H1 (cell line): ENCODE measurements around the gene AMPD1. TPM values are rescaled to one million over a fixed set of nuclear protein-coding genes. Genes with fewer than 3 reads are reported as not detected.

Source experiments
- CTCF ChIA-PET: fragments of 300-600 bp; sonication (Branson Sonifier 250); formaldehyde crosslinking; loops from one replicate; lab custom pipeline; 2021; ENCODE audit not compliant: partially characterized antibody; lab: Charles Lee
- POLR2A ChIA-PET: fragments of 300-600 bp; sonication (Branson Sonifier 250); formaldehyde crosslinking; loops from one replicate; lab custom pipeline; 2021; ENCODE audit warnings: inconsistent platforms; ENCODE audit not compliant: partially characterized antibody; lab: Charles Lee
- DNase-seq, 2 experiments: peaks; one replicate each; pipeline versions ENCODE4 v3.0.0 to v3.0.0-alpha.2; 2010 to 2022; ENCODE audit warnings: low spot score in 2 of 2, low read depth in 1 of 2, mixed read lengths in 1 of 2
- FAIRE-seq: peaks from 2 replicates; lab custom pipeline; 2011; peaks lifted over from hg19 to GRCh38; lab: Jason Lieb, UNC
- H2AFZ ChIP-seq: 2 replicates; pipeline ENCODE4 v1.8.1; 2012; ENCODE audit warnings: low read length, inconsistent platforms
- H2AK5ac ChIP-seq: 2 replicates; pipeline ENCODE4 v1.6.1; 2013; ENCODE audit warnings: low read depth, low read length
- H2BK120ac ChIP-seq: replicated peaks from 2 replicates; pipeline ENCODE3; 2013; ENCODE audit warnings: low read depth, low read length, inconsistent platforms
- H2BK12ac ChIP-seq: 2 replicates; pipeline ENCODE4 v1.6.1; 2013; ENCODE audit warnings: low read depth, low read length
- H2BK15ac ChIP-seq: 2 replicates; pipeline ENCODE4 v1.6.1; 2013; ENCODE audit warnings: low read length
- H2BK20ac ChIP-seq: 2 replicates; pipeline ENCODE4 v1.6.1; 2013; ENCODE audit warnings: low read length
- H2BK5ac ChIP-seq: 2 replicates; pipeline ENCODE4 v1.6.1; 2013; ENCODE audit warnings: low read depth, low read length
- H3K14ac ChIP-seq: 2 replicates; pipeline ENCODE4 v1.6.1; 2013; ENCODE audit warnings: inconsistent platforms; ENCODE audit not compliant: insufficient read length
- H3K18ac ChIP-seq: 2 replicates; pipeline ENCODE4 v1.6.1; 2013; ENCODE audit warnings: low read length; ENCODE audit errors: extremely low read depth
- H3K23ac ChIP-seq: 2 replicates; pipeline ENCODE4 v1.6.1; 2013; ENCODE audit warnings: inconsistent platforms; ENCODE audit not compliant: insufficient read length
- H3K23me2 ChIP-seq: 2 replicates; pipeline ENCODE4 v1.6.1; 2013; ENCODE audit warnings: low read depth, low read length
- H3K27ac ChIP-seq: 2 replicates; pipeline ENCODE4 v1.6.1; 2011; ENCODE audit warnings: low read depth, low read length, inconsistent platforms
- H3K27me3 ChIP-seq, 4 experiments: replicated peaks in 1 of 4; 1 replicate in 1 of 4; 2 replicates in 3 of 4; pipeline versions ENCODE4 v1.6.1 to v1.8.1; 2011 to 2013; ENCODE audit warnings: low read length in 3 of 4, mild to moderate bottlenecking in 3 of 4, inconsistent platforms in 2 of 4, mixed read lengths in 2 of 4, moderate library complexity in 1 of 4; ENCODE audit not compliant: control insufficient read depth in 3 of 4, insufficient read depth in 3 of 4; ENCODE audit errors: extremely low read depth in 1 of 4
- H3K36me3 ChIP-seq, 4 experiments: 2 replicates each; pipeline versions ENCODE4 v1.6.1 to v1.8.1; 2011 to 2013; ENCODE audit warnings: mild to moderate bottlenecking in 4 of 4, low read length in 3 of 4, moderate library complexity in 2 of 4, control low read depth in 1 of 4, inconsistent platforms in 1 of 4; ENCODE audit not compliant: insufficient read depth in 4 of 4, control insufficient read depth in 2 of 4
- H3K4ac ChIP-seq: replicated peaks from 2 replicates; pipeline ENCODE3; 2013; ENCODE audit warnings: low read length, low read depth, mixed read lengths, inconsistent platforms; ENCODE audit not compliant: insufficient read length
- H3K4me1 ChIP-seq, 4 experiments: replicated peaks in 1 of 4; 1 replicate in 1 of 4; 2 replicates in 3 of 4; pipeline versions ENCODE4 v1.6.1 to v1.8.1; 2011 to 2013; ENCODE audit warnings: low read length in 3 of 4, inconsistent platforms in 2 of 4, mixed read lengths in 1 of 4; ENCODE audit not compliant: insufficient read depth in 4 of 4, control insufficient read depth in 3 of 4
- H3K4me2 ChIP-seq, 2 experiments: 2 replicates each; pipeline versions ENCODE4 v1.6.1 to v1.8.1; 2011 to 2013; ENCODE audit warnings: low read depth in 2 of 2, low read length in 2 of 2, control low read depth in 1 of 2, inconsistent platforms in 1 of 2, mild to moderate bottlenecking in 1 of 2; ENCODE audit not compliant: insufficient read depth in 1 of 2
- H3K4me3 ChIP-seq, 4 experiments: fragments of 200-600, 300-600 bp in 1 of 4; sonication (generic), shearing (Covaris generic), sonication (Bioruptor Twin) in 1 of 4; 2 replicates each; pipeline versions ENCODE4 v1.5.1 to v1.8.1; 2011 to 2016; ENCODE audit warnings: low read length in 4 of 4, low read depth in 3 of 4, control low read depth in 2 of 4, inconsistent platforms in 2 of 4, mild to moderate bottlenecking in 2 of 4, mixed read lengths in 1 of 4, moderate library complexity in 1 of 4; ENCODE audit not compliant: insufficient read depth in 2 of 4; ENCODE audit errors: extremely low read depth in 1 of 4
- H3K56ac ChIP-seq: replicated peaks from 2 replicates; pipeline ENCODE3; 2013; ENCODE audit warnings: low read depth, mild to moderate bottlenecking, mixed read lengths, low read length, inconsistent platforms; ENCODE audit not compliant: insufficient read length
- H3K79me1 ChIP-seq: 2 replicates; pipeline ENCODE4 v1.6.1; 2013; ENCODE audit warnings: low read depth, low read length, control low read depth
- H3K79me2 ChIP-seq, 2 experiments: 2 replicates each; pipeline versions ENCODE4 v1.6.1 to v1.8.1; 2012 to 2013; ENCODE audit warnings: low read length in 2 of 2, mild to moderate bottlenecking in 2 of 2, inconsistent platforms in 1 of 2; ENCODE audit not compliant: insufficient read depth in 2 of 2, control insufficient read depth in 1 of 2
- H3K9ac ChIP-seq, 4 experiments: replicated peaks in 1 of 4; 1 replicate in 1 of 4; 2 replicates in 3 of 4; pipeline versions ENCODE4 v1.6.1 to v1.8.1; 2011 to 2013; ENCODE audit warnings: low read depth in 3 of 4, low read length in 3 of 4, control low read depth in 2 of 4, mild to moderate bottlenecking in 2 of 4, moderate library complexity in 2 of 4, inconsistent platforms in 1 of 4; ENCODE audit errors: extremely low read depth in 1 of 4
- H3K9me3 ChIP-seq, 2 experiments: 2 replicates each; pipeline versions ENCODE4 v1.6.1 to v1.8.1; 2012 to 2013; ENCODE audit warnings: mild to moderate bottlenecking in 2 of 2, moderate library complexity in 2 of 2, control low read depth in 1 of 2, inconsistent platforms in 1 of 2, low read depth in 1 of 2, low read length in 1 of 2, mixed read lengths in 1 of 2; ENCODE audit not compliant: insufficient read depth in 2 of 2
- H4K20me1 ChIP-seq, 2 experiments: replicated peaks in 1 of 2; 2 replicates each; pipeline versions ENCODE3 to v1.8.1; 2011 to 2013; ENCODE audit warnings: inconsistent platforms in 2 of 2, low read length in 2 of 2, mild to moderate bottlenecking in 1 of 2; ENCODE audit not compliant: insufficient read depth in 2 of 2, control insufficient read depth in 1 of 2
- H4K5ac ChIP-seq: 2 replicates; pipeline ENCODE4 v1.6.1; 2013; ENCODE audit warnings: low read length, low read depth, mixed read lengths, inconsistent platforms; ENCODE audit not compliant: insufficient read length
- H4K8ac ChIP-seq: 2 replicates; pipeline ENCODE4 v1.8.0; 2013; ENCODE audit warnings: mild to moderate bottlenecking, moderate library complexity, low read length, inconsistent platforms; ENCODE audit not compliant: insufficient read depth; ENCODE audit errors: extremely low read depth
- H4K91ac ChIP-seq: replicated peaks from 2 replicates; pipeline ENCODE3; 2013; ENCODE audit warnings: low read length, mixed read lengths, inconsistent platforms; ENCODE audit not compliant: insufficient read length
- CBX8 ChIP-seq: fragments of 300-800, 300-1000 bp; sonication (generic); IDR thresholded peaks from 2 replicates; pipeline ENCODE4 v1.7.1; 2016; ENCODE audit warnings: low read depth, low read length, borderline replicate concordance
- EZH2 ChIP-seq: fragments of 200-600 bp; sonication (generic); IDR thresholded peaks from 2 replicates; pipeline ENCODE4 v1.7.1; 2012; ENCODE audit warnings: low read depth, mild to moderate bottlenecking, moderate library complexity, low read length, inconsistent platforms; ENCODE audit not compliant: severe bottlenecking
- JUN ChIP-seq: IDR thresholded peaks from 2 replicates; pipeline ENCODE4 v1.6.1; 2011; ENCODE audit warnings: low read depth, mild to moderate bottlenecking, improper control_type of control experiment, low read length
- KDM1A ChIP-seq: fragments of 200-600, 300-600 bp; sonication (generic); IDR thresholded peaks from 2 replicates; pipeline ENCODE4 v1.7.1; 2016; ENCODE audit warnings: mild to moderate bottlenecking, low read length, borderline replicate concordance
- POLR2A ChIP-seq, 2 experiments: IDR thresholded peaks; 1 replicate in 1 of 2; 2 replicates in 1 of 2; pipeline ENCODE4 v1.6.1; 2011; ENCODE audit warnings: low read depth in 2 of 2, low read length in 2 of 2, mild to moderate bottlenecking in 2 of 2; ENCODE audit errors: control extremely low read depth in 1 of 2
- POU5F1 ChIP-seq: IDR thresholded peaks from 2 replicates; pipeline ENCODE4 v1.6.1; 2011; ENCODE audit warnings: low read depth, mild to moderate bottlenecking, low read length, moderate library complexity
- RFX5 ChIP-seq: IDR thresholded peaks from 2 replicates; pipeline ENCODE4 v1.6.1; 2011; ENCODE audit warnings: low read depth, low read length, improper control_type of control experiment, borderline replicate concordance
- RNF2 ChIP-seq: fragments of 200-900, 300-1000 bp; sonication (generic); IDR thresholded peaks from 2 replicates; pipeline ENCODE4 v1.7.1; 2016; ENCODE audit warnings: borderline replicate concordance, low read depth, mild to moderate bottlenecking, antibody characterized with exemption, low read length; ENCODE audit not compliant: poor library complexity, severe bottlenecking; ENCODE audit errors: missing control alignments
- SIRT6 ChIP-seq: IDR thresholded peaks from one replicate; pipeline ENCODE4 v1.7.1; 2012; ENCODE audit warnings: low read length, inconsistent platforms
- TAF7 ChIP-seq: optimal IDR thresholded peaks from 2 replicates; pipeline ENCODE3; 2011; ENCODE audit warnings: low read depth, mild to moderate bottlenecking, inconsistent platforms, low read length, moderate library complexity, borderline replicate concordance
- WGBS, 2 experiments: shearing (Covaris generic) in 1 of 2; methylation state at CpG; one replicate each; pipeline versions ENCODE4 v1.1.6 to v1.1.7; 2013 to 2015; ENCODE audit warnings: low lambda C conversion rate in 2 of 2, mixed read lengths in 2 of 2, inconsistent platforms in 1 of 2, low coverage in 1 of 2, missing lambda C conversion rate in 1 of 2; ENCODE audit not compliant: insufficient replicate concordance in 2 of 2, insufficient coverage in 1 of 2, insufficient read length in 1 of 2; ENCODE audit errors: extremely low coverage in 1 of 2, missing lambda C conversion rate in 1 of 2; 5-methylcytosine and 5-hydroxymethylcytosine counted together
- polyA plus RNA-seq, 7 experiments: library from polyadenylated mRNA; depleted of rRNA in 3 of 7; stranded (reverse) in 5 of 7; unstranded in 2 of 7; fragments of >200 nt in 5 of 7; fragments of 200-250 nt in 2 of 7; gene quantifications; 1 replicate in 5 of 7; 2 replicates in 1 of 7; 4 replicates in 1 of 7; pipeline versions ENCODE4 v1.2.1 to v1.2.3, GENCODE V29; 2011 to 2013; ENCODE audit warnings: missing spikeins in 2 of 7, mixed read lengths in 2 of 7
- total RNA-seq: library from RNA; stranded (reverse); fragmentation: NEBNext Ultra II Directional; extraction: Animal tissue kit (Norgen Biotek cat#: 25700); gene quantifications from 2 replicates; pipeline ENCODE4 v1.2.1, GENCODE V29; 2021
- TF ChIP-seq, protein P1 (sequence below), 3 experiments: IDR thresholded peaks; 1 replicate in 2 of 3; 2 replicates in 1 of 3; pipeline versions ENCODE4 v1.5.1 to v1.6.1; 2011; ENCODE audit warnings: low read length in 3 of 3, mild to moderate bottlenecking in 3 of 3, inconsistent platforms in 2 of 3, low read depth in 1 of 3, moderate library complexity in 1 of 3; ENCODE audit not compliant: insufficient read depth in 1 of 3; ENCODE audit errors: control extremely low read depth in 1 of 3

The AMPD1 gene
- total and polyA plus RNA-seq, 2 of the 8 experiments (the other 6 are each of a cell fraction or from before 2014, with no cell fraction given), result not detected

DNA sequence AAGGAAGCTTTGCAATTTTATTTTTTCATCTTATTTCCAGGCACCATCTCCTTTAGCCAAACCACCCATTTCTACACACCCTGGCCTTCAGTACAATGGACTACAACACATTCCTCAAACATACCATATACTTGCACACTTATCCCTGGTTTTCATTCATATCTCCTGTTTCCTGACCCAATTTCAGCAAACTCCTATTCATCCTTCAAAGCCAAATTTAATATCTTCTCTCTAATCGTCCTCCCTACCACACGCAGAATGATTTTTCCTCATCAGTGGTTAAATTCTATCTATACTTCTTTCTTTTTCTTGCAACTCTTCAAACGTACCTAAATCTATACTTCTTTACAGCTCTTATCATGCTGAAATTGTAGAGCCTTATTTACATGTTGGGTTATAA, 28.4 kb downstream of the AMPD1 start:
- Histone ChIP-seq H2AFZ (no peak overlapping the region), H4K8ac (no peak overlapping the region), H3K79me1 (no peaks in the 10 kb centered on the region), H3K9me3 (no peaks in the 10 kb centered on the region), H3K27ac (no peak overlapping the region), H3K9ac (no peak overlapping the region), H3K79me2 (no peaks in the 10 kb centered on the region), H3K23me2 (peaks cover 10% of the 10 kb centered on the region), H2BK20ac (no peak overlapping the region), H3K14ac (no peak overlapping the region), H2BK12ac (no peak overlapping the region), H2BK120ac (no peak overlapping the region), H2BK15ac (no peak overlapping the region), H4K5ac (no peak overlapping the region), H3K18ac (no peak overlapping the region), H3K23ac (no peak overlapping the region), H3K36me3 (no peaks in the 10 kb centered on the region), H2AK5ac (no peak overlapping the region), H3K4me3 (no peak overlapping the region), H3K4me1 (peaks cover 0 to 4% (median 1%) of the 10 kb centered on the region in 4 experiments; a peak in 1 of 7 replicates), H4K91ac (no peak overlapping the region), H2BK5ac (no peak overlapping the region), H3K56ac (no peak overlapping the region), H3K4me2 (no peak overlapping the region), H3K4ac (no peak overlapping the region), H3K27me3 (peaks cover 0 to 4% (median 2%) of the 10 kb centered on the region in 4 experiments; a peak in 2 of 7 replicates), H4K20me1 (no peaks in the 10 kb centered on the region)
- ChIA-PET CTCF (no interaction called here), POLR2A (interaction anchor here (1.2 kb wide), 1 partner anchor 49 kb away, joined by 3 read pairs; no protein-coding TSS in a partner anchor)
- 79 to 100% methylated on average over 2 to 3 of the region's 3 CpGs for WGBS, 2 experiments
- FAIRE-seq (no peak), DNase-seq (no peak)
- TF ChIP-seq KDM1A, result no peak
- TF ChIP-seq EZH2, result no peak
- no peak for TF ChIP-seq POLR2A (IDR thresholded peaks at IDR 0.05; ENCODE audit: control extremely low read depth in 1 of 2, low read depth in 2 of 2, low read length in 2 of 2)
- no peak for TF ChIP-seq TAF7
- TF ChIP-seq CBX8, result no peak
- TF ChIP-seq RNF2, result no peak
- TF ChIP-seq POU5F1, result no peak
- no peak for TF ChIP-seq SIRT6
- no peak for TF ChIP-seq RFX5
- no peak for TF ChIP-seq JUN
- TF ChIP-seq, protein P1, sequence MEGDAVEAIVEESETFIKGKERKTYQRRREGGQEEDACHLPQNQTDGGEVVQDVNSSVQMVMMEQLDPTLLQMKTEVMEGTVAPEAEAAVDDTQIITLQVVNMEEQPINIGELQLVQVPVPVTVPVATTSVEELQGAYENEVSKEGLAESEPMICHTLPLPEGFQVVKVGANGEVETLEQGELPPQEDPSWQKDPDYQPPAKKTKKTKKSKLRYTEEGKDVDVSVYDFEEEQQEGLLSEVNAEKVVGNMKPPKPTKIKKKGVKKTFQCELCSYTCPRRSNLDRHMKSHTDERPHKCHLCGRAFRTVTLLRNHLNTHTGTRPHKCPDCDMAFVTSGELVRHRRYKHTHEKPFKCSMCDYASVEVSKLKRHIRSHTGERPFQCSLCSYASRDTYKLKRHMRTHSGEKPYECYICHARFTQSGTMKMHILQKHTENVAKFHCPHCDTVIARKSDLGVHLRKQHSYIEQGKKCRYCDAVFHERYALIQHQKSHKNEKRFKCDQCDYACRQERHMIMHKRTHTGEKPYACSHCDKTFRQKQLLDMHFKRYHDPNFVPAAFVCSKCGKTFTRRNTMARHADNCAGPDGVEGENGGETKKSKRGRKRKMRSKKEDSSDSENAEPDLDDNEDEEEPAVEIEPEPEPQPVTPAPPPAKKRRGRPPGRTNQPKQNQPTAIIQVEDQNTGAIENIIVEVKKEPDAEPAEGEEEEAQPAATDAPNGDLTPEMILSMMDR (IDR thresholded peaks at IDR 0.05; ENCODE audit: control extremely low read depth in 1 of 3, insufficient read depth in 1 of 3, low read depth in 1 of 3, low read length in 3 of 3), result no peak
